HG03565 (cell line): ENCODE data around the gene GFRAL.

Experiments used
- ATAC-seq: cut with Tn5 transposase; IDR thresholded peaks from one replicate; pipeline ENCODE4 v1.9.1; 2021; ENCODE audit warnings: mild to moderate bottlenecking, moderate library complexity; ENCODE audit not compliant: unreplicated experiment

The GFRAL gene

GRCh38 chr6:55423933-55424332 is 96.7 kb downstream of the GFRAL start:
- no peak for ATAC-seq

- ATAC-seq: no peak
These were observed 106.3 kb downstream of the GFRAL start for GRCh38 chr6:55433446-55434130.

DNA sequence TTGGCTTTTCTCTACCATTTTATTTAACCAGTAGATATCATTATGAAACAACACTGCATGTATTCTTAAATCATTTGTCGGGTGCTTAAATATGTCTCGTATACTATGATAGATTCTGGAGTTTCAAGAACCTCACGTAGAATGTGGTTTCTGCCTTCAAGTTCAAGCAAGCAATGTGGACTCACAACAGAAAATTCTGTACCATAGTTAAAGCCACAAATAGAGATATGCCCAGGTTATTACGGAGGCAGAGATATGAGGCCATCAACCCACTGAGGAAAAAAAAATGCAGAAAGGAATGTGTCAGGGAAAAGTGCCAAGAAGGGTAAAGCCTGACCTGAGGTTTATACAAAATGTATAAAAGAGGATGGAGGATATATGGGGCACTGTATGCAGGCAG is 109.9 kb downstream of the GFRAL start:
- no peak for ATAC-seq

DNA sequence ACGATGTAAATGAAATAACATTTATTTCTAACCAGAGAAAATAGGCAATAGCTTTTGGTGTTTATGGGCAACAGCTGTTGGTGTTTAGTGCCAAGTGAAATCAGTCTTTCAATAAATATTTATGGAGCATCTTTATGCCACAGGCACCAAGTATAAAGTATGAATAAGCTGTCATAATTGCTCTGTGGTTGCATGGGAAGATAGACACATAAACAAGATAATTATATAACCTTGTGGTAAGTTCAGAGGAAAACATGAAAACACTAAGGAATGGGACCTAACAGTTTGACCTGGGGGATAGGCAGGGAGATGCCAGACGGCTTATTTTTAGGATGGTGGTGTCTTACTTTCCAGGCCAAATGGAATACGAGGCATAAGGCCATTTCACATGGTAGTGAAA is 110.9 kb downstream of the GFRAL start:
- ATAC-seq: no peak

DNA sequence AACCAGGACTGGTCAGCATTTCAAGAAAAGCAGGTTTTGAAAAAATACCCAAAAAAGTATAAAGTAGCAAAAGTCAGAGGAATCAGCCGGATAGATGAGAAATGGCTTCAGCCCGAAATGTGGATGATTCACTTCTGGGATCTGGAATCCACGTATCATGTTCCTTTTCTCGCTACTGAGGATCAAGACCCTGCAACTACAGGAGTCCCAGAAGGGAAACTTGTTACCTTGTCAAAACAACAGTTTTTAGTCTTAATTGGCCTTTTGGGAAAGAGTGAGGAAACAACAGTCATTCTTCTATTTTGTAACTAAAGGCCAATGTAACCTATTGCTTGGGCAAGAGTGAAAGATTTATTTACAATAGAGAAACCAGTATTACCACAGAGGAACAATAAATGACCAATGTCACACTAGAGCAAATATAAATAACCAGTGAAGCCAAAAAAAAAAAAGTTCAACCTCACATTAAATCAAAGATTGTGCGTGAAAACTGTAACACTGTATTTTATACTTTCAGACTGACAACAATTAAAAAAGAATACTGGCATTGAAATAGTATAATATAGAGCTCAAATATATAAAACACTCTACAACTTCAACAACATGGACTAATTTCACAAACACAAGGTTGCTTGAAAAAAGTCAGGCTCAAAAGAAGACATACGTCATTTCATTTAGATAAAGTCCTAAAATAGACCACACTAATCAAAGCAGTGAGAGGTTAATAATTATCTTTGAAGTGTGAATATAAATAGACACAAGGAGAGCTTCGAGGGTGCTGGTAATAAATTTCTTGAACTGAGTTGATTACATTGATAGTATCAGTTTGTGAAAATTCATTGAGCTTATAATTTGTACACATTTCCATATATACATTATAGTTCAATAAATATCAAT is 116.2 kb downstream of the GFRAL start:
- no peak for ATAC-seq

DNA sequence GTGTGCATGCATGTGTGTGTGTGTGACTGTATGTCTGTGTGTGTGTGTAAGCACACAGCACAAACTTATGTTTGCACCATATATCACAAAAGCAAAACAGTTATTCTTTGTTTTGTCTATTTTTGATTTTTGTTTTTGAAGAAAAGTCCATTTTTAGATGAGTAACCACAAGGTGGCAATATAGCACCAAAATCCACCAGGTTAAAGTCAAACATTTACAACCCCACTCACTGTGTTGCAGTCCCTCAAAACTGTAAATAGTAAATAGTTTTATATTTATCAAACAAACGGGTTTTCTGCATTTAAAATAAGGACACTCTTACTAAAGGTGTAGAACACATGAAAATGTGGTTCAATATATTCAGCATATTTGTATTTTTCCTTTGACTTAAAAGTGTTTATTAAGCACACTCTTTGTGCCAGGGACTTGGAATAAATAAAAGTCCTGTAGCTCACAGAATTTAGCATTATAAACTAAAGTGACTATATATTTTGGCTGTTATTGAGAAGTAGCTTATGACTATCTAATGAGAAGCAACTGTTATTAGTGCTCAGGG is 118.5 kb downstream of the GFRAL start:
- ATAC-seq: no peak

GRCh38 chr6:55447891-55448290 is 120.6 kb downstream of the GFRAL start:
- ATAC-seq: no peak

- no peak for ATAC-seq
These were observed 121.2 kb downstream of the GFRAL start for GRCh38 chr6:55448451-55448850.

DNA sequence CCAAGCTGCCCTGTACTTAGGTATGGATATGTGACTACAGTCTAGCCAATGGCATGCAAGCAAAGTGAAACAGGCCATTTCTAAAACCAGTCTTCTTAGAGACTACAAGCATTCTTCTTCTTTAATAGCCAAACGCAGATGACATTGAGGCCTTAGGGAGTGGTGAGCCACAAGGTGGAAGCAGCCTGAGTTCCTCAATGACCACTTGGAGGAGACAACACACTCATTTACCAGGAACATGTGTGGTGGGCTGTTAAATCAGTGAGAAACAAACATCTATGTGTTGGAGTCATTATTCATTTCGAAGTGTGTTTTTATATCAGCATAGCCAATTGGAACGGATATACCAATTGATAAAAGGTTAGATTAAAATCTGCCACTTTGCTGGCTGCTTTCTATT is 122.0 kb downstream of the GFRAL start:
- no peak for ATAC-seq

- ATAC-seq: no peak
These were observed 122.7 kb downstream of the GFRAL start for GRCh38 chr6:55450005-55450404.
